ENCODE results near the gene HIVEP3.

HIVEP3 gene

GRCh38 chr1:41501581-41501980 lies 417.1 kb downstream of the HIVEP3 start:
- DNase-seq = no peak

- DNase-seq = no peak
Measured at GRCh38 chr1:41500781-41501518, 417.8 kb downstream of the HIVEP3 start.

GRCh38 chr1:41500378-41500777 lies 418.3 kb downstream of the HIVEP3 start:
- no peak for DNase-seq

GRCh38 chr1:41499591-41499990 lies 419.1 kb downstream of the HIVEP3 start:
- DNase-seq = no peak

GRCh38 chr1:41498804-41499203 lies 419.9 kb downstream of the HIVEP3 start:
- DNase-seq = no peak

- no peak for DNase-seq
Measured at GRCh38 chr1:41498391-41498790, 420.3 kb downstream of the HIVEP3 start.

- no peak for DNase-seq
Measured at GRCh38 chr1:41497461-41498030, 421.2 kb downstream of the HIVEP3 start.

- no peak for DNase-seq
Measured at GRCh38 chr1:41497056-41497440, 421.7 kb downstream of the HIVEP3 start.

GRCh38 chr1:41496080-41497055 lies 422.4 kb downstream of the HIVEP3 start:
- peak; percentile 39 for DNase-seq

GRCh38 chr1:41495210-41495948 lies 423.3 kb downstream of the HIVEP3 start:
- DNase-seq = peak; percentile 9

GRCh38 chr1:41494351-41495209 lies 424.1 kb downstream of the HIVEP3 start:
- no peak for DNase-seq

GRCh38 chr1:41493626-41494350 lies 424.9 kb downstream of the HIVEP3 start:
- DNase-seq = no peak

GRCh38 chr1:41493117-41493536 lies 425.6 kb downstream of the HIVEP3 start:
- no peak for DNase-seq

- DNase-seq = peak; percentile 9
Measured at GRCh38 chr1:41492341-41492848, 426.3 kb downstream of the HIVEP3 start.

- no peak for DNase-seq
Measured at GRCh38 chr1:41490911-41491310, 427.8 kb downstream of the HIVEP3 start.

GRCh38 chr1:41489561-41489960 lies 429.2 kb downstream of the HIVEP3 start:
- DNase-seq = no peak

GRCh38 chr1:41488040-41488951 lies 430.4 kb downstream of the HIVEP3 start:
- DNase-seq = no peak

GRCh38 chr1:41487126-41488039 lies 431.3 kb downstream of the HIVEP3 start:
- DNase-seq = no peak
